Activated naive CD4-positive, alpha-beta T cell treated with anti-CD3 and anti-CD28 coated beads, Interleukin-2, amount 50 U/mL, for 16 hours (primary cell): Measurements from ENCODE around the gene AEN.
A peak's percentile ranks its signal among the peaks of the same experiment; 100 is the strongest.

Experiments
- DNase-seq: peaks from one replicate; pipeline ENCODE4 v3.0.0-alpha.2; 2020

AEN gene

GRCh38 chr15:88651136-88651732 lies 30.1 kb downstream of the AEN start:
- DNase-seq, result no peak

- DNase-seq, result no peak
Observed at GRCh38 chr15:88651971-88652370, 30.8 kb downstream of the AEN start.

DNA sequence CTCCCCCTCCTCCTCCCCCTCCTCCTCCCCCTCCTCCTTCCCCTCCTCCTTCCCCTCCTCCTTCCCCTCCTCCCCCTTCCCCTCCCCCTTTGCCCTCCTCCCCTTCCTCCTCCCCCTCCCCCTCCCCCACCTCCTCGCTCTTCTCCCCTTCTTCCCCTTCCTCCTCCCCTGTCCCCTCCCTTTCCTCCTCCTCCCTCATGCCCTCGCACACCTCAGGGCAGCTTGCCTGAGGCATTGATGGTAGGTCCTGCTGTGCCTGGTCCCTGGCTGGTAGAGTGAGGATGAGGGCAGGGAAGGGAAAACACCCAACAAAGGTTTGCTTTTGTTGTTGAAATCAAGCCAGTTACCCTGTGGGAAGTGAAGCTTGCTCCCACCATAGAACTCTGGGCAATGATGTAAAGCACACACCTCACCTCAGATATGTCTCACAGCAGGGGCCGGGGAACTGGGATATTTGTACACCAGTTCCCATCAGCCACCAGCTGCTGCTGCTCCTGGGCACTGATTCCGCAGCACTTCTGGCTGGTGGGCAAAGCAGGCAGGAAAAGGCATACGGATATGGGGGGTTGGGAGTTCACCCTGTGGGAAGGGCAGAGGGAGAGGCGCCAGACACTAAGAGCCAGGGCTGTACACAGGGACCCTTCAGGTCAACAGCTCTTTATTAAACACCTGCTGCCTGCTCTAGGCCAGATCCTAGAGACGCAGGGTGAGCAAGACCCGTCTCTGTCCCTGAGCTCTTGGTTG lies 31.5 kb downstream of the AEN start:
- no peak for DNase-seq

GRCh38 chr15:88653200-88654064 lies 32.3 kb downstream of the AEN start:
- DNase-seq, result no peak

- DNase-seq, result no peak
Observed at GRCh38 chr15:88654430-88655102, 33.4 kb downstream of the AEN start.

GRCh38 chr15:88655103-88655553 lies 34.0 kb downstream of the AEN start:
- no peak for DNase-seq

DNA sequence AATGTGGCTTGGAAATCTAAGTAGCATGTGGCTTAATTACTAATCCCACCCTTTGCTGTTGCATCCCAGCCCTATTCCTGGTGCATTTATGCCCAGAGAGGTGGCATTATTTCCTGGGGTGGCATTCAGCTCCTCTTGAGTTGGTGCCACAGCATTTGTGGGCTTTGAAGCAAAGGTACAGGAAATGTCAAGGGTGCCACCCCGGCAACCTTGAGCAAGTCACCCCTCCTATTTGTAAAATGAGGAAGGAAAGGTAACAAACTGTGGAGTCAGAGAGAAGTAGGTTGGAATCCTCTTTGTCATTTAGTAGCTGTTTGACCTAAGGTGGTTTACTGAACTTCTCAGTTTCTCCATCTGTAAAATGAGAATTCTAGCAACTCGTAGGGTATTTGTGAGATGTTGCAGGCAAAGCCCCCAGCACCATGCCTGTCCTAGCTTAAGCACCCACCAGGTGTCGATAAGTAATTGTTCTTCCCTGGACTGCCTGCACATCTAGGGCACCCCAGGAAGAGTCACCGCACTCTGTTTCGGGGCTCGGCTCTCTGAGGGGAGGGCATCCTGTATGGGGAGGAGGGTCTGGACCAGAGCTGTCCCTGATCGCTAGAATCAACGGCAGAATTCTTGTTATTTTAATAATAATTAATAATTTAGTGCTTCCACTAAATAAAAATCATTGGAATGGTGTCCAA lies 34.8 kb downstream of the AEN start:
- no peak for DNase-seq

DNA sequence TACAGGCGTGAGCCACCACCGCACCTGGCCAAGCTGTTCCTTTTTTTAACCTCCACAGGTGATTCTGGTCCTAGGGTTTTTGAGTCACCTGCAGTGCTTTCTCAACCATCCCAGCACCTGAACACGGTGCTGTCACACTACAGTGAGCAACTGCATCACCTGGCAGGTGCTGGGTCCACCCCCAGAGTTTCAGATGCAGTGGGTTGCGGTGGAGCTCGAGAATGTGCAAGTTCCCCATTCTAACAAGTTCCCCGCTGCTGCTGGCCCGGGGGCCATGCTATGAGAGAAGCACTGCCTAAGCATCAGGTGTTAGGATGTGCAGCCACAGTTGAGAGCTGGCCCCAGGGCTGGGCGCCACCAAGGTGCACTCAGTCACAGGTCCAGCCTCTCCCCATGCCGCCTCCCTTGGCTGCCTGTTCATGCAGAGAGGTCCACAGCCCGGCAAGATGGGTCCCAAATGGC lies 35.7 kb downstream of the AEN start:
- no peak for DNase-seq

- no peak for DNase-seq
Observed at GRCh38 chr15:88657326-88658069, 36.4 kb downstream of the AEN start.

GRCh38 chr15:88658070-88658965 lies 37.2 kb downstream of the AEN start:
- DNase-seq, result no peak

GRCh38 chr15:88658972-88659931 lies 38.1 kb downstream of the AEN start:
- DNase-seq, result no peak

DNA sequence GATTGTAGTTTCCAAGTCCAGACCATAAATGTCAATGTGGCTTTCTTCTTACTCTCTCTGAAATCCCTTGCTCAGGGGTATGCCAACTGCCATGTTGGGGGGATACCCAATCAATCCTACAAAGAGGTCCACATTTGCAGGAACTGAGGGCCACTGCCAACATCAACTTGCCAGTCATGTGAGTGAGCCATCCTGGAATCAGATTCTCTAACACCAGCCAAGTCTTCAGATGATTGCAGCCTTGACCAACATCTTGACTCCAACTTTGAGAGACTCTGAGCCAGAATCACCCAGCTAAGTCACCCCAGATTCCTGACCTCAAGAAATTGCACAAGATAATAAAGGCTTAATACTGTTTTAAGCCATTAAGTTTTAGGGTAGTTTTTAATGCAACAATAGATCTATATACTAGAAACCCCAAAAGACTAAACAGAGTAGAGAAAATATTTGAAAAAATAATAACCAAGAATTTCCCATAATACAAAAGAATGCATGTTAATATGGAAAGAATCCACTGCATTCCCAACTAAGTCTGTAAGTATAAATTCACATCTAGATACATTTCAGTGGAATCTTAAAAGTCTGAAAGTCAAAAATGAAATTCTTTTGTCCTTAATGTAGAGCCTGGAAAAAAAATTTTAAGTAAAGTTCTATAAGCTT lies 40.0 kb downstream of the AEN start:
- no peak for DNase-seq

DNA sequence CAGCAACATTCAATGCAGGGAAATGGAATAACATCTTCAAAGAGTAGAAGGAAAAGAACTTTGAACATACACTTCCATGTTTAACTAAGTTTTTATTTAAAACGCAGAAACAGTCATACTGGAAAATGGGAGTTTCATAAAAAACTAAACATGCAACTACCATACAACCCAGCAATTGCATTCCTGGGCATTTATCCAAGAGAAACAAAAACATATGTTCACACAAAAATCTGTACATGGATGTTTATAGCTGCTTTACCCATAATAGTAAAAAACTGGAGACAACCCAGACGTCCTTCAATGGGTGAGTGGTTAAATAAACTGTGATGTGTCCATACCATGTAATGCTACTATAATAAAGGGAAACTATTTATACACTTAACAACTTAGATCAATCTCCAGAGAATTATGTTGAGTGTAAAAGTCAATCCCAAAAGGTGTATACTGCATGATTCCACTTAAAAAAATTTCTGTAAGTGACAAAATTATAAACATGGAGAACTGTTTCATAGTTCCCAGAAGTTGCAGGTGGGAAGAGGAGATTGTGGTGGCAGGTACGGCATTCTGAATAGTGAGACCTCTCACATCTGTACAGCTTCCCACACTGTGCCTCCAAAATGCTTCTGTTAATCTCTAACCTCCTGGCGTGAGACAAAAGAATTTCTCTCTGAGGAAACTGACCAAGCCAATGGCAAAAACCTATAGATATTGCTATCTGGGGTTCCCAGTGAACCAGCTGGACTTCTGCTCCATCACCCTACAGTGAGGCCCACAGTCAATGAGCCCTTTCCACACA lies 40.8 kb downstream of the AEN start:
- DNase-seq, result no peak

GRCh38 chr15:88663141-88663621 lies 42.0 kb downstream of the AEN start:
- DNase-seq, result no peak

GRCh38 chr15:88664151-88664778 lies 43.1 kb downstream of the AEN start:
- DNase-seq, result peak; percentile 50

GRCh38 chr15:88674661-88675060 lies 53.5 kb downstream of the AEN start:
- DNase-seq, result no peak

DNA sequence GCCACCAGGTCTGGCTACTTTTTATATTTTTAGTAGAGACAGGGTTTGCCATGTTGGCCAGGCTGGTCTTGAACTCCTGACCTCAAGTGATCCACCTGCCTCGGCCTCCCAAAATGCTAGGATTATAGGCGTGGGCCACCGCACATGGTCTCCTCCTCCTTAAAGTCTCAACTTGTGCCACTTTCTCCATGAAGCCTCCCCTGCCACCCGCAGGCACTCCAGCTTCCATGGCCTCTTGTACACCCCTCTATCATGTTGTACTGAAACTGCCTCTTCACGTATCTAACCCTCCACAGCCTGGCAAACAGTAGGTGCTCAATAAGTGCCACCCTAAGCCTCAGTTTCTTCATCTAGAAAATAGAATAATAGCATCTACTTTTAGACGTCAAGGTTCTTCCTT lies 57.6 kb downstream of the AEN start:
- no peak for DNase-seq
